Stimulated activated CD8-positive, alpha-beta memory T cell treated with anti-CD3 and anti-CD28 coated beads, Interleukin-15, amount 100 ng/mL, for 1 hour (primary cell): ENCODE measurements around the gene ZMIZ1.

Experiments
- DNase-seq: peaks from one replicate; pipeline ENCODE4 v3.0.0-alpha.2; 2020; ENCODE audit warnings: low read depth

Gene ZMIZ1

DNA sequence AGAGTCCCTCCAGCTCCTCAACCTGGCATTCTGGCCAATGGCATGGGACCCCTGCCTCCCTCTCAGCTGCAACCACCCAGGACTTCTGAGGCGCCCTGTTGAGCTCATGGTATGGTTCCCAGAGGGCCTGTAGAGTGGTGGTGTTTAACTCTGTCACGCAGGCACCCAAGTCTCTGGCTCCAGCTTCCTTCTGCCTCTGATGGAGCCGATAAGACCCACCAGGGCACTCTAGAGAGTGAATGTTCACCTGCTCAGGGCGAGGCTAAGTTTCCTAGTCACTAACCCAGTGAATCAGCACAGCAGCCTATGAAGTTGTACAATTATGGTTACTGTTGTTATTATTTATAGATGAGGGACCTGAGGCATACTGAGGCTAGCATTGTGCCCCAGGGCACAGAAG is 120.4 kb downstream of the ZMIZ1 start:
- DNase-seq: no peak

DNA sequence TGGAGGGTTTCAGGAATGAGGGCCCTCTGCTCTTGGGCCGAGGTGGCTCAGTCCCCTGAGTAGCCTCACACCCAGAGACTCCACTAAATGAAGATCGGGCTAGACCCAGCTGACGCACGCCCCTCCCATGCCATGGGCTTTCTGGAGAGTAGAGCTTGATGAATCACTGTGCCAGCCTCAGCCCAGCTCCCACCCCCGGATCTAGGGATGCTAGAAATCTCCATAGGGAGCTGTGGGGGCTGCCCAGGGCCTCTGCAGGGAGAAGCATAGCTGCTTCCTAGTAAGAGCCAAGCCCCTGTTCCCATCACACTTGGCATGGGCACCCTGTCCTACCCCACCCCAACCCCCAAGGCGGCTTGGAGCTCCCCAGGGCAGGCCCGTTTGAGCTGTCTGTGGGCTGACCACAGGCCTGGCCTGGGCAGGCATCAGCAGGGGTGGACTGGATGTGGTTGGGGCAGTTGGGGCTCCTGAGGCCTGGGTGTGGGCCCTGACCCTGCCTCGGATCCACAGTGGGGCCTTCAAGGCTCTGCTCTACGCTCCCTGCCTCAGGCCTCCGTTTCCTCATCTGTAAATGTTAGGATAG is 121.2 kb downstream of the ZMIZ1 start:
- DNase-seq: no peak

DNA sequence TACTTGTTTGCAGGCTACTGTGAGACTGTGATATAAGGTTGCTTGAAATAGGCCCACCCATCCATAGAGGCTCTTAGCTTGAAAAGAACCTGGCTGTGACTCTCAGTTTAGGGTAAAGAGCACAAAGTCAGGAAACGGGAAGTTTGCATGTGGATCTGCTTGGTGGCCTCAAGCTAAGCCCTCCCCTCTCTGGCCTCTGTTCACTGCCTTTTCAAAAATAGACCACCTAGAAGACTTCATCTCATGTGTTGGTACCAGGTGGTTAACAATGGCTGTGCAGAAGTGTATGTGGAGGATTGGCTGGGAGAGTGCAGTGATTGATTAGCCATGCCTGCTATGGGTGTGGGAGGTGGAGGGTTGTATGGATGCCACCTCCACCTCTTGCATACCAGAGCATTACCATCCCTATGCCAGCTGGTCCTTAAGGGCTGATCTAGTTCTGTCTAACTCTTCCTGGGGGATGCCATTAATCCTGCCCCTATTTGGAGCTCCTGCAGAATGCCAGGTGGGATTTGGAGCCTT is 122.0 kb downstream of the ZMIZ1 start:
- DNase-seq: no peak

DNA sequence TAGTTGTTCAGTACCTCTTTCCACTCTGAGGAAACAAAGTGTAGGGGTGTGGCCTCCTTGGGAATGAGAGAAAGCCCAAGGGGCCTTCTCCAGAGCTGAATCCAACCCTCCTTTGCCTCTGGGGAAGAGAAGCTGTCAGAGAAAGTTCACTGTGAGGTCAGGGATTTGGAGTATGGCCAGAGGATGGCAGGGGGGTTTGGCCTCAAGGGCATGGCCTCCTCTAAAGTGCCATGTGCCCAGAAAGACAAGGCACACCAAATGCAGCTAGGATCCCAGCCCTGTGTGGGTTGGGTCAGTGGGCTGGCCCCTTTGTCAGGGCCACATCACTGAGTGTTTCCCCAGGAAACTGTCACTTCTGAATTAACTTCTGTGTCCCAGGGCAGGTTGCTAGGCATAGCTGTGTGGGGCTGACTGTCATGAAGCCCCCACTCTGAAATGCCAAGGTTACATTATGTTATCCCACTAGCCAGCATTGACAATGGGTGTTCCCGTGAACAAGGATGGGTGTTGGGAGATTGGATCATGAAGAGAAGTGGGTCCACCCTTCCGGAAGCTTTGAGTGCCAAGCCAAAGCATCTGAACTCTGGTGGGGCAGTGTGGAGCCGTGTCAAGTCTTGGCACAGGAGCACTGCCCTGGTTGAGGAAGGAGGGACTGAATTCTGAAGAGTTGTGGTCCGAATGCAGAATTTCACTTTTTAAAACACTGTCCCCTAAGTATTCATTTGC is 123.3 kb downstream of the ZMIZ1 start:
- DNase-seq: no peak

DNA sequence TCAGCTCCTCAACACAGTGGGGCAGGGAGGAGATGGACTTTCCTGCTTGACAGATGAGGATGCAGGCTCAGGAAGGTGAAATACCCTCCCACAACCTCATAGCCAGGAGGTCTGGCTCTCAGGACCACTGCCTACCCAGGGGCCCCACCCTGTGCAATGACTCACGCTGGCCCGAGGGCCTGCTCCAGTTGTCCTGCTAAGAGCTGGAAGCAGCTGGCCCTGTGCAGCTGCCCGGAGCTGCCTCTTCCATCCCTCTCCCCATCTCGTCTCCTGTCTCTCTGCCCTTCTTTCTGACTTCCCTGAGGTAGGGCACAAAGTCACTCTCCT is 123.9 kb downstream of the ZMIZ1 start:
- no peak for DNase-seq

DNA sequence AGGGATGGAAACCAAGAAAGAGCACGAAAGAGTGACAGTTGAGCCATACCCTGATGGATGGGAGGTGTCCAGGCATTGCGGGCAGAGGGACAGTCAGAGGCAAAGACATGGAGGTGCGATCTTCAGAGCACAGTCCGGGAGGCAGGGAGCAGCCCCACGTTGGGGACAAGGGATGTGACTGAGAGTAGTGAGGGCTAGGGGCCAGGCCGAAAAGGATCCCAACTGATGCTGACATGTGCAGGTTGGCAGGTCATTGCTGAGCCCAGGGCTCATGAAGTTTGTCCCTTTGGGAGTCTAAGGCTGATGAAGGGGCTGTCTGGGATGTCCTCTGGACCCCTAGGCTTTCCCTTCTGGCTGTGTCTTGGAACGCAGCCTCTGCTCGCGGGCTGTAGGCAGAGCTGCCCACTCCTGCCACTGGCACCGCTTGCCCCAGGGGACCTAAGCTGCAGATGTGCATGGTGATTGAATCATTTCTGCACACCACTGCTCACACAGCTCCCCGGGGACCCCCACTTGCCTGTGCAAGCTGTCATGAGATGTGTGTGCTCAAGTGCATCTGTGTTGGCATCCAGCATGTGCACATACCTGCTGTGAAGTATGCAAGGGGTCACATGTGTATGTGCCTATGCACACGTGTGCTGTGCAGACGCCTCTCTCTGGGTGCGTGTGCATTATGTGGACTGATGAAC is 125.1 kb downstream of the ZMIZ1 start:
- DNase-seq: no peak

DNA sequence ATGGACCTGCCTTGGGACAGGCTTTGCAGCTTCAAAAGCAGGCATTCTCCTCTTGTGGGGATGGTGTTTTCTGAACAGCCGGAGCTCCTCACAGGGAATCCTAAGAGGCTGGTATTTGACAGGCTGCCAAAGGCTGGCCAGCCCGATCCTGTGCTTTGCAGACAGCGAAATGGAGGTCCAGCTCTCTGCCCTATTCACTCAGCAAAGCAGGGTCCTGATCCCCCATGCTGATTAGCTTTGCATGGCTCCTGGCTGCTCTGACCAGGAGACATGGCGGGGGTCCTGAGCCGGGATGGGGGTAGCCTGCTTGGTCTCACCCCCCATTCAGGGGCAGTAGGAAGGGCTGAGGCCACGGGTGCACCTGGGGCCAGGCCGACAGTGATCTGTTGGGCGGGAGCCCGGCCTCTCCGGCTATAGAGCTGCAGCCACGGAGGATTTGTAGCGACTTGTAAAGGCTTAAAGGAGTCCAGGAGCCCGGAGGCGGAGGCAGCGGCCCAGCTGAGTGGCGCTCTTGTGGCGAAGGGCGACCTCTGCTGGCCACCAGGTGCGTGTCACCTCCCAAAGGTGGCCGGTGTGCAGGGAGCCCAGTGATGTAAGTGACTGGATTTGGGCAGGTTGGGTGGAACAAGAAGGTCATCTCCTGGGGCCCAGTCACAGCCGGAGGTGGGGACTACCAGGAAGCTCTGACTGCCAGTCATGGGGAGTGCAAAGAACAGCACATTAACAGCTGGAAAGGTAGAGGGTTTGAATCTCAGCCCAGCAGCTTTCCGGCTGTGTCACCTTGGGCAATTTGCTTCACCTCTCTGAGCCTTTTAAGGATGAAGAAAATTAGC is 126.5 kb downstream of the ZMIZ1 start:
- DNase-seq: peak; percentile 59

DNA sequence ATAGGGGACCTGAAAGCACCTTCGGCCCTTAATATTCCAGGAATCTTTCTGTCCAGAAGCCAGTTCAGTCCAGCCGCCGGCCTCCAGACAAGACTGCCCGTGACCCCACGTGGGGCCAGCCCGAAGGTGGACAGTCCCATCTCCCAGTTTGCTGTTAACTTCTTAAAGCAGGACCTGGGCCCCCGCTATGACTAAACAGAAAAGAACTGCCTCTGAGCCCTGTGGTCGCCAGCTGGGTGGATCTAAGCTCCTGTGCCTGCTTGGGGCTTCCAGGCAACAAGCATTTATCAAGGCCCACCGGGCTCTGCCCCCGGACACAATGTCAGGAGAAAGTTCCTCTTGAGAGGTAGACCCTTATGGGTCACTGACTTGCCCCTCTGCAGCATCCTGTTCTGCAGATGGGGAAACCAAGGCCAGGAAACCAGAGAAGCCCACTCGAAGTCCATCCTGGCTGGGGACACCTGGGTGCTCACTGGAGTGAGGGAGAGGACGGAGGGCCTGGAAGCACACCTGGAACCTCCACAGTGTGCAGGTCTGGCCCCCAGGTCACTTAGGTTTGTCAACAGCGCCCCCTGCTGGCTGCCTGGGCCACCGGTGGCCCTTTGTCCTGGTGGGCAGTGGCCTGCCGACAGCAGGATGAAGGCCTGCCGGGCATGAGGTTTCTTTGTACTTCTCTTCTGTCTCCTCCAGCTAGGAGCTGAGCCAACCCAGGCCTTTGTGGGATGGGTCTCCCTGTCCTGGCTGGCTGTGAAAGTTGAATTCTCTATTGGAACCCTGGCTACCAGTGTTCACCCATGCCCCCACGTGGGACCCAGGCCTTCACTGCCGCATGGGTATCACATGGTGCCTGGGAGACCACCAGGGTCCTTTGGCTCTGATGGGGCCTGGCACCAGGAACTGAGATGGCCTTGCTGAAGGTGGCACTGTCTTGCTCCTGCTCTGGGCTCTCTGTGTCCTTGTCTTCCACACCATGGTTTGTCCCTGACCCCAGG is 128.0 kb downstream of the ZMIZ1 start:
- DNase-seq: peak; percentile 58

DNA sequence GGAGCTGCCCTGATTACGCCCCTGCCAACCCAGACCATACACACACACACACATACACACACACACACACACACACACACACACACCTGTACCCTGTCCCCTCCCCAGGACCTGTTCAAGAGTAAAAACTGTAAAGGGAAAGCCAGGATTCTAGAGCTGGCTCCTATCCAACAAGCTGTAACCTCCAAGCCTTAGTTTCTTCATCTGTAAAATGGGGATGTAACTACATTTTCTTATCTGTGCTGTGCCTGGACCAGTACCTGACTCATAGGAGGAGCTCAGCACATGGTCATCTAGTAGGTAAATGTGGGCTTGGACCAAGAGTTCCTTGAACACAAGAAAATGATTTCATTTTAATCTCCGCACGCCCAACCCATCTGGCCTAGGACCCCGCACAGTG is 128.8 kb downstream of the ZMIZ1 start:
- no peak for DNase-seq

DNA sequence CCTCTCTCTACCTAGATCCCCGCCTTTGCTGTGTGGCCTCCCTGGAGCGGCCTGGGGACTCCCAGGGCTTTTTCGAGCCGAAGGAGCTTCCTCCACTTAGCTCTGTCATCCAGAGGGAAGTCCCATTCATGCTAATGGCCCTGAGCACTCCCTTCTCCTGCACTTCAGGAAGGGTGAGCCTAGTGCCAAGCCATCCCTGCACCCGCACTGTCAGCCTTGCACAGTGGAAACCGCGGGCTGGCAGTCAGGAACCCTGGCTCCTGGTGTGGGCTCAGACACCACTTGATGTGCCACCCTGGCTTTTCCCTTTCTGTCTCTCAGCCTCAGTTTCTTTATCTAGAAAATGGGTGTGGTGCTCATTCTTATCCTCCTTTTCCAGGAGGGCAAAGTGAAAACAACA is 131.6 kb downstream of the ZMIZ1 start:
- no peak for DNase-seq

DNA sequence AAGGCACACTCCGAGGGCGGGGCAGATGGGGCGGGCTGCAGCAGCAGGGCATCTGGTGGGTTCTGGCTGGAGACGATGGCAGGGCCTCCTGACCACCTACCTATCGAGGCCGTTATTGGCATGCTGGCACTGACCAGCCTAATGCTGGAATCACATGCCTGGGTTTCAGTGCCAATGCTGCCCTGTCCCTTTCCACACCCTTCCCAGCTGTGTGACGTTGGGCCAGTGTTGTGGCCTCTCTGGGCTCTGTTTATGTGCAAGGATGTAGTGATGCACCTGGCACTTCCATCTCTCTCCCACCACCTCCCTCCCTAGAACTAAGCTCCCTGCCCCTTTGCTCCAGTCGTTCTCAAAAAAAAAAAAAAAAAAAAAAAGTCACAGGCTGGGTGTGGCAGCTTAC is 132.9 kb downstream of the ZMIZ1 start:
- DNase-seq: no peak

DNA sequence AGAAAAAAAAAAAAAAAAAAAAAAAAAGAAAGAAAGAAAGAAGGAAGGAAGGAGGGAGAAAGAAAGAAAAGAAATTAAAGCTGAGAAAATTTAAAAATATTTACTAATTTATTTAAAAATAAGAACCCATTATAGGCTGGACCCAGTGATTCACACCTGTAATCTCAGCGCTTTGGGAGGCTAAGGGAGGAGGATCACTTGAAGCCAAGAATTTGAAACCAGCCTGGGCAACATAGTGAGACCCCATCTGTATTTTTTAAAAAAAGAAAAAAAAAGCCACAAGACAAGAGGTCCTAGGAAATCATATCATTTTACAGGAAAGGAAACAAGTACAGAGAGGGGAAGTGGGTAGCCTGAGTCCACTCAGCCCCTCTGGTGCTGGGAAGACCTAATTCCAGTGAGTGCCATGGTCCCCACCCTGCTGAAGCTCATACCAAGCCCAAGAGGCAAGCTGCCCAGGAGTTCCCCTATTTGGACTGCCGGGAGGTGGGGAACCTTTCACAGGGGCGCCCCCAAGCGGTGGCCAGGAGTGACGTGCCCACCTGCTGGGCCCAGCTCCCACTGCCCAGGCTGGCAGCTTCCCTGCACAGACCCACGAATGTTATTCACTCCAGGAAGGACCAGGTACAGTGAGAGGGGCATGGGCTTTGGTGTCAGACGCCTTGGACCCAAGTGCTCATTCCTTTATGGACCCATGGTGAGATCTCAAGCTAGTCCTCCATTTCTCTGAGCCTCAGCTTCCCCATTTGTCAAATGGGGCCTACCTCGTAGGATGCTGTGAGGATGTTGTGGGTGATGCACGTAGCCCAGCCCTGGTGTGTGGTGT is 133.6 kb downstream of the ZMIZ1 start:
- DNase-seq: no peak

DNA sequence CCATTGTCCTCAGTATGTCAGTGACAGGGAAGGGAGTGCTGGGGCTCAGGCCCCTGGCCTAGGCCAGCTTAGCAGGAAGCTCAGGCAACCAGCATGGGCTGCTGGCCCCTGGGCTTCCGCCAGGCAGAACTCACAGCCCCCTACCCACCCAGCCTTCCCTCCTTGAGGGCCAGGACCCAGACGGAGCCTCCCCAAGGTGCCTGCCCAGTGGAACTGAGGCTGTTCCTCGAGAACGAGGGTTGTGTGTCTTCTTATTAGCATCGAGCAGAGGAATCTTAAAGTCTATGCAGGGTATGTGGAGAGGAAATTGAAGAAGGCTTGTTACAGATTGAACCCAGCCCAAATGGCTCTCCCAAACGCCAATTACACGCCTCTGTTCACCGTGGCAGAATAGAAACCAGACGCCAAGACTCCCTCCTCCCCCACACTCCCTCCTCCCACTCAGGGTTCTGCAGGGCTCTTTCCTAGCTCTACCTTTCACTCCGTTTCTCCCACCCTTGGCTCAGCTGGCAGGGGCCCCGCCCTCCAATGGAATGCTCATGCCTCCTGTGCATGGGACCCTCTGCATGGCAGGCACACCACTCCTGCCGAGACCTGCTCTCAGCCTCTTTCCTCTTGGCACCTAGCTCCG is 134.4 kb downstream of the ZMIZ1 start:
- no peak for DNase-seq

DNA sequence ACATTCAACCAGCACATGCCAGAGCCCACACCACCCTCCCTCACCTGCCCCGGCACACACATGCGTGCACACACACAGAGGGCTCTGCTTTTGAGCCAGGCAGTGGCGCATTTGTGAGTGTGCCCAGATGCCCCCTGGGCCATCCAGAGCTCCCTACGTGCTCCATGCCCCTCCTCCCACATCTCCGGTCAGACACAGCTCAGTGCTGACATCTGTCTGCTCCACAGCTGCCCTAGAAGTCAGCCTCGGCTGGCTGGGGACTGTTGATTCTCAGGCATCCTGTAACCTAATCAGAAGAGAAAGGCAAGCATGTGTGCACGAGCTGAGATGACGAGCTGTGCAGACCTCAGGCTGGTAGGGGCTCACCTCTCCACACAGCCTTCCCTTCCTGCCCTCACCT is 135.1 kb downstream of the ZMIZ1 start:
- DNase-seq: no peak

DNA sequence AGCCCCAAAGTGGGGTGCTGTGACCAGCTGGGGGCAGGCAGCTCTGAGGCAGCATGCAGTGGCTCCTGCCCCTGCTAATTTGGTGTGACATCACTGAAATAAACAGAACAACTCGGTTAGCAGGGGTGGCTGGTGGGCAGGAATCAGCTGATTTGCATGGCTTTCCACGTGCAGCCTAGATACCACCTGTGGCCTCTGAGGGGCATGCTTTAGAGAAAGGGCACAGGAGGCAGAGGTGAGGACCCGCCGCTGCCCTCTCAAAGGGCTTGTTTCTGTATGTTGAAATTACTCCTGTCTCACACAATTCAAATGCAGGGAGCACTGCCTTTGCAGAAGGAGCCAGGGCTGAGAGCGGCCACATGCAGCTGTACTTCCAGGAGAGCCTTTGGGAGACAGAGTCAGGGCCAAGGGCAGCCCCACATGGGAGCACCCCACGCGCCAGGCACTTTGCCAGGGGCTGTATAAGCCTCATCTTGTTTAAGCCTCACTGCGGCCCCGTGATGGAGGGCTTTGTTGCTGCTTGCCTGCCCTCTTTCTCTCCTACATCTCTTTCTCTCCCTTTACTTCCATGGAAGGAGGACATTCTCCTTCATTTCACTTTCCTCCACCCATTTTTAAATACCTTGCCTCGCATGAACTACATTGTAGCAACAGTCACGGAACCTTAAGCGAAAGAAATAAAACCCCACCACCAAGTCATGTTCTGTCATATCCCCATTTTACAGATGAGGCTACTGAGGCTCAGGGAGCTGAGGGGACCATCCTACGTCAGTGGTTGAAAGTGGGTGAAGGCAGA is 137.7 kb downstream of the ZMIZ1 start:
- no peak for DNase-seq

DNA sequence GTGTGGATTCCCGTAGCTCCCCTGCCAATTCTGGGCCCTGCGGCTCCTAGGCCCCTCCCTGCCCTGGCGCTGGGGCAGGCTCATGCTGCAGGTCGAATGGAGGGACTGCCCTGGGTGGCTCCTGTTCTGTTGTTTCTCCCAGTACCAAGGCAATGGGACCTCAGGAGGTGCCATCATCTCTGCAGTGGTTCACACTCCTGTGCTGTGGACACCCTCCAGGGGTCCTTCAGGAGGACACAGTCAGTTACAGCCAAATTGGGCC is 138.3 kb downstream of the ZMIZ1 start:
- no peak for DNase-seq

DNA sequence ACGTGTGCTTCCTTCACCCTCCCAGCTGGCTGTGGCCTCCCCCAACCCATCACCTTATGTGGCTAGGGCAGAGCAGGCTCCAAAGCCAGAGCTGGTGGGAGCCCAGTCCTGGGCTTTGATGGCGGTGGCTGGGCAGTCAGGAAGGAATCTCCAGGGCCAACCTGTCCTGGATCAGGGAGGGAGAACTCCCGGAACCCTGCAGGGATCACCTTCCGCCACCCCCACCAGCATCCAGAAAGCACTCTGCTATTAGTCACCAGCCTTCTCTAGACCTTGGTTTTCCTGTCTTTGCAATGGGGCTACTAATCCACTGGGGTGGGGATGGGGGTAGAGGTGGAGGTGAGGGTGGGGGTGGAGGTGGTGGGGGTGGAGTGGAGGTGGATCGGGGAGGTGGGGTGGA is 139.0 kb downstream of the ZMIZ1 start:
- DNase-seq: no peak

DNA sequence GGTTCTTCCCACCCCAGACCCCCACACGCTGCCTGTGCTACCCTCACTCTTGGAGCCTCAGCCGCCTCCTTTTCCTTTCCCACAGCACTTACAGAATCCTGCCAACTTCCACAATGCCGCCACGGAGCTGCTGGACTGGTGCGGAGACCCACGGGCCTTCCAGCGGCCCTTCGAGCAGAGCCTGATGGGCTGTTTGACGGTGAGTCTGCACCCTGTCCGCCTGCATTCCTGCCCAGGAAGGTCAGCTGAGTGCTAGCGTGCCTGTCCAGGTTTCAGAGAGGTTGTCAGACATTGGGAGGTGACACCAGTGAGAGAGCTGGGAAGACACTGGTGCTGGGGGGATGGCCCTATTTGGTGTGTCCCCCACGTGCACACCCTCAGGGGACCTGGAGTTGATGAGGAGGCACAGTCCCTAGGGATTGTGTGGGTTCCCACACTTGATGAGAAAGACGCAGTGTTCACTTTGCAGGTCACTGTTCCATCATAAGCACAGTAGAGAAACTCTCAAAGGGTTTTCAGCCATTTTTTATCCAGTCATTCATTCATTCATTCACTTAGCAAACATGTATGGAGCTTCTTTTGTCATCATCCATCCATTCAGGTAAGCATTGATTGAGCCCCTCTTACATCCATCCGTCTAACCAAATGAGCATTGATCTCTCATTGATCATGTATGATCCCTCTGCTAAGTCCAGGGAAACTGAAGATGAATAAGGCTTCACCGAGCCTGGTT is 139.7 kb downstream of the ZMIZ1 start:
- DNase-seq: no peak

DNA sequence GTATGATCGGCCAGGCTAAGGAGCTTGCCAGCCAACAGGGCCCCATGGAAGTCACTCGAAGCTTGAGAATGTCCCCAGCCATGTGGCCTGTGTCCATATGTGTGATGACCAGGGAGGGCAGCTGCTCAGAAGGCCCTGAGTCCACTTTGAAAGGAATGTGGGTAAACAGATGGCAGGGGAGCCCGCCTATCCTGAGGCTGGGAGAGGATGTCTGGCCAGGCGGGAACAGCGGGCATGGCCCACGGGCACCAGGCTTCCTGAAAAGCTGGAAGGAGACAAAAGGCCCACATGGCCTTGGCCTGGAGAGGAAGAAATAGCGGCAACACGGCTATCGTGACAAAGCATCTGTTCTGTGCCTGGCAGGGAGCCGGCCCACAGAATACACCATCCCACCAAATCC is 140.6 kb downstream of the ZMIZ1 start:
- DNase-seq: no peak
